Left ventricle myocardium inferior (tissue), 1 donor: ENCODE results near the gene WTAP. TPM values are rescaled to one million over a fixed set of nuclear protein-coding genes. Genes with fewer than 3 reads are reported as not detected.

ENCODE experiments used
- DNase-seq: peaks from one replicate; pipeline ENCODE4 v3.0.0-alpha.2; 2020
- H3K27ac ChIP-seq: fragments of 200-600 bp; replicated peaks from 2 replicates; pipeline ENCODE4 v1.8.0; 2021
- H3K27me3 ChIP-seq: fragments of 200-600 bp; 2 replicates; pipeline ENCODE4 v1.8.0; 2021; ENCODE audit warnings: low read depth
- H3K36me3 ChIP-seq: fragments of 200-600 bp; 2 replicates; pipeline ENCODE4 v1.8.0; 2021
- H3K4me1 ChIP-seq: fragments of 200-600 bp; 2 replicates; pipeline ENCODE4 v1.8.0; 2021
- H3K4me3 ChIP-seq: fragments of 200-600 bp; 2 replicates; pipeline ENCODE4 v1.8.0; 2021; ENCODE audit warnings: mild to moderate bottlenecking, moderate library complexity
- H3K9me3 ChIP-seq: fragments of 200-600 bp; replicated peaks from 2 replicates; pipeline ENCODE4 v1.8.0; 2021
- CTCF ChIP-seq: fragments of 200-600 bp; IDR thresholded peaks from 2 replicates; pipeline ENCODE4 v1.8.0; 2021; ENCODE audit warnings: antibody characterized with exemption, mild to moderate bottlenecking, borderline replicate concordance
- intact Hi-C: fragments of 100-400 bp; cut with micrococcal nuclease; formaldehyde crosslinking; loops from one replicate; pipeline ENCODE4 v1.11.0; 2022
- total RNA-seq: library from RNA; stranded (reverse); fragmentation: NEBNext Ultra II Directional; extraction: Animal tissue kit (Norgen Biotek cat#: 25700); gene quantifications from one replicate; pipeline ENCODE4 v1.2.1, GENCODE V29; 2021
- donor health status: DM: no; HTN: yes; CAD: no; lungs with severe emphysema.

The WTAP gene
- total RNA-seq, 1 donor from 2014 or later: 47.5 TPM

- no peaks in the 10 kb centered on the region for H3K9me3 ChIP-seq
- TF ChIP-seq CTCF: no peak
- intact Hi-C loops: no loop called here
- H3K4me1 ChIP-seq: peaks cover 7% of the 10 kb centered on the region
- DNase-seq: no peak
- peaks cover 63% of the 10 kb centered on the region for H3K36me3 ChIP-seq
- no peak overlapping the region for H3K4me3 ChIP-seq
- no peak overlapping the region for H3K27ac ChIP-seq
- H3K27me3 ChIP-seq: no peaks in the 10 kb centered on the region
Observed at GRCh38 chr6:159778131-159778530, 50.8 kb downstream of the WTAP start.

- Histone ChIP-seq H3K9me3 (no peaks in the 10 kb centered on the region), H3K4me1 (peaks cover 7% of the 10 kb centered on the region), H3K27me3 (no peaks in the 10 kb centered on the region), H3K4me3 (no peak overlapping the region), H3K27ac (no peak overlapping the region), H3K36me3 (peaks cover 68% of the 10 kb centered on the region)
- intact Hi-C loops: no loop called here
- TF ChIP-seq CTCF: no peak
- no peak for DNase-seq
Observed at GRCh38 chr6:159778542-159779103, 51.3 kb downstream of the WTAP start.

DNA sequence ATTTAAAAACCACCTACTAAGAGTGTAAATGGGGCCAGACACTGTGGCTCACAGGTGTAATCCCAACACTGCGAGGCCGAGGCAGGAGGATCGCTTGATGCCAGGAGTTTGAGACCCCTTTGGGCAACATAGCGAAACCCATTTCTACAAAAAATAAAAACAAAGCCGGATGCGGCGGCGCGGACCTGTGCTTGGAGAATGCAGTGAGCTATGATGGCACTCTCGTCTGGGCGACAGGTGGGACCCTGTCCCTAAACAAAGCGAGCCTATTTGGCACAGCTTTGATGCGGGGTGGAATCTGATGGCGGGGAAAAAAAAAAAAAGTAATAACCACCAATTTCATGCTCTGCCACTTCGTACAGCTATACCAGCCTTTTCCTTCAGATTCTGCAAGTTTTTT, 61.0 kb downstream of the WTAP start:
- intact Hi-C loops: no loop called here
- TF ChIP-seq CTCF: no peak
- Histone ChIP-seq H3K27ac (peak overlapping the region; percentile 99), H3K9me3 (no peaks in the 10 kb centered on the region), H3K27me3 (no peaks in the 10 kb centered on the region), H3K4me3 (peak overlapping the region; percentile 89), H3K4me1 (peaks cover 68% of the 10 kb centered on the region), H3K36me3 (peaks cover 58% of the 10 kb centered on the region)
- DNase-seq: no peak

GRCh38 chr6:159788753-159789376, 61.6 kb downstream of the WTAP start:
- Histone ChIP-seq H3K27ac (peak overlapping the region; percentile 99), H3K4me3 (peak overlapping the region; percentile 89), H3K36me3 (peaks cover 58% of the 10 kb centered on the region), H3K27me3 (no peaks in the 10 kb centered on the region), H3K4me1 (peaks cover 70% of the 10 kb centered on the region), H3K9me3 (no peaks in the 10 kb centered on the region)
- intact Hi-C loops: no loop called here
- DNase-seq: peak; percentile 25
- no peak for TF ChIP-seq CTCF

DNA sequence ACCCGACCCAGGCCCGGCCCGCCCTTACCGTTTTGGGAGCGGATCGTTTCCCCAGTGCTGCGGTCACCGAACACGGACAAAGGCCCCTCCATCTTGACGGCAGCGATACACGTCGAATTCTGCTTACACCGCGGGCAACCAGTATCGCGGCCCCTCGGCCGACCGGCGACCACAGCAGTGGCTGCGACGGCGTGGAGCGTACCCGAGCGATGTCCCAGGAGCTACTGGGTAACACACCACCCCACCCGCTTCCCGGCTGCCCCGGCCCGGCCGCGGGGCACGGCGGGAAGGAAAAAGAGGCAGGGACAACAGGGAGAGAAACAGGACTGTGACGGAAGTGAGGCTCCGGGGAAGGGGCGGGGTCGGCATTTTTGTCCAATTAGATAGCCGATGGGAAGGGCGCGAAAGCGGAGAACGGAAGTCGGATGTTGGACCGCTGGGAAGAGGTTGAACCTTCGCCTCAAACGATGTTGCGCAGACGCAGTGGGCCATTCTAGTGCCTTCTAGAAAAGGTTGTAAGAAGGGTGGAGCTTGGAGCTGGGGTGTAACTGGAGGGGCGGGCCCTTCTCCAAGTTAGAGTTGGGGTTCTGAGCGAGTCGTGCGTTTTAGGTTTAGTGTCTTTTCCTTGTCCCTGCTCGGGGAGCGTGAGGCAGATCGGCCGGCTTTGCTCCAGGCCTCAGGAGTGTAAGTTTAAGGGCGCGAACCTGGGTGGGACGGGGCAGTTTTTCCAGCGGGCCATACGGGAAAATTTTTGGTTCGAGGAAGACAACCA, 62.3 kb downstream of the WTAP start, which contains the start of gene TCP1:
Gene TCP1, minus strand, starts transcription at position 226 of the 772 bp plus-strand sequence. Its CDS starts 134 bp downstream, at position 92.
- H3K27me3 ChIP-seq: no peaks in the 10 kb centered on the region
- H3K9me3 ChIP-seq: no peaks in the 10 kb centered on the region
- DNase-seq: peak; percentile 100
- H3K36me3 ChIP-seq: peaks cover 58% of the 10 kb centered on the region
- peak within 1 kb of the TSS; percentile 89 for H3K4me3 ChIP-seq
- TF ChIP-seq CTCF: no peak
- peak within 1 kb of the TSS; percentile 99 for H3K27ac ChIP-seq
- H3K4me1 ChIP-seq: peaks cover 77% of the 10 kb centered on the region
- intact Hi-C loops: no loop called here
